ENCODE data around the gene ALDOB.

- TF ChIP-seq CTCF (IDR thresholded peaks at IDR 0.05): no peak
- no peak for TF ChIP-seq POLR2A (IDR thresholded peaks at IDR 0.05)
- no peak for TF ChIP-seq POLR2AphosphoS5 (IDR thresholded peaks at IDR 0.05)
- no peak for TF ChIP-seq EP300 (IDR thresholded peaks at IDR 0.05)
Measured at GRCh38 chr9:101484046-101484445, 48.5 kb upstream of the ALDOB start.
